NCI-H1417 (cell line): ENCODE results near the gene TNNT2.
A peak's percentile ranks its signal among the peaks of the same experiment; 100 is the strongest.

Experiments
- DNase-seq, 3 experiments: peaks; one replicate each; lab custom pipeline; 2025; lab: John Stamatoyannopoulos, UW

The TNNT2 gene

DNA sequence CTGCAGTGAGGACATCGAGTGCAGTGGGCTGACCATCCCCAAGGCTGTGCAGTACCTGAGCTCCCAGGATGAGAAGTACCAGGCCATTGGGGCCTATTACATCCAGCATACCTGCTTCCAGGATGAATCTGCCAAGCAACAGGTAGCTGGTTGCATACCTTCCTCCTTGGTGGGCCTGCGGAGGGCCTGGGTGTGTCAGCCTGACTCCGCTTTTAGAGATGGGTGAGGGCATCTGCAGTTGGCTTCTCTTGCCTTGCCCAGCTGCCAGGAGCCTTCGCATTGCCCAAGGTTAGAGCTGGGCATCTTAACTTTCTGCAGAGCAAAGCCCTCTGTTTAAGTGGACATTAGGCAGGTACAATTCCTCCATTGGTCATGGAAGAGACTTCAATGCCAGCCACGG is 60.9 kb downstream of the TNNT2 start:
- DNase-seq, result no peak

DNA sequence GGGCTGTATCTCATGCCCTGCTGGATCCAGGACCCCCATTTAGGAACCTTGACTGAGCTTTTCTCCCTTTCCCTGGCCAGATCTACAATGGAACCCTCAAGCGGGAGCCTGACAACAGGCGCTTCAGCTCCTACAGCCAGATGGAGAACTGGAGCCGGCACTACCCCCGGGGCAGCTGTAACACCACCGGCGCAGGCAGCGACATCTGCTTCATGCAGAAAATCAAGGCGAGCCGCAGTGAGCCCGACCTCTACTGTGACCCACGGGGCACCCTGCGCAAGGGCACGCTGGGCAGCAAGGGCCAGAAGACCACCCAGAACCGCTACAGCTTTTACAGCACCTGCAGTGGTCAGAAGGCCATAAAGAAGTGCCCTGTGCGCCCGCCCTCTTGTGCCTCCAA is 64.4 kb downstream of the TNNT2 start:
- no peak for DNase-seq

DNA sequence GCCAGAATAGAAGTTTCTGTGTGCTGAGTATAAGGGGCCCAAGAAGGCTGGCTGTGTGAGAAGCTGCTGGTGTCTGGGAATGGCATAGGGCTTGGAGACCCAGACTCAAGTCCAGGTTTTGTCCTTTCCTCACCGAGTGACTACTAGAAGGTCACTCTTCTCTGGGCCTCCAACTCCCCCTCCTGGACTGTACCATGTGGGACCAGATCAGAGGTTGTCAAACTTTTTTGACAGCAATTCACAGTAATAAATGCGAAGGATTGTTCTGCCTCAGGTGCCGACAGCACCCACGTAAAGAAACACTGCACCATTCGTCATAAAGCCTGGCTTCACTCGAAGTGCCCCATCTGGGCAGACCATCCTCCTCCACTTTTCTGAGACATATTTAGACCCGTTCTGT is 65.2 kb downstream of the TNNT2 start:
- DNase-seq, result no peak

DNA sequence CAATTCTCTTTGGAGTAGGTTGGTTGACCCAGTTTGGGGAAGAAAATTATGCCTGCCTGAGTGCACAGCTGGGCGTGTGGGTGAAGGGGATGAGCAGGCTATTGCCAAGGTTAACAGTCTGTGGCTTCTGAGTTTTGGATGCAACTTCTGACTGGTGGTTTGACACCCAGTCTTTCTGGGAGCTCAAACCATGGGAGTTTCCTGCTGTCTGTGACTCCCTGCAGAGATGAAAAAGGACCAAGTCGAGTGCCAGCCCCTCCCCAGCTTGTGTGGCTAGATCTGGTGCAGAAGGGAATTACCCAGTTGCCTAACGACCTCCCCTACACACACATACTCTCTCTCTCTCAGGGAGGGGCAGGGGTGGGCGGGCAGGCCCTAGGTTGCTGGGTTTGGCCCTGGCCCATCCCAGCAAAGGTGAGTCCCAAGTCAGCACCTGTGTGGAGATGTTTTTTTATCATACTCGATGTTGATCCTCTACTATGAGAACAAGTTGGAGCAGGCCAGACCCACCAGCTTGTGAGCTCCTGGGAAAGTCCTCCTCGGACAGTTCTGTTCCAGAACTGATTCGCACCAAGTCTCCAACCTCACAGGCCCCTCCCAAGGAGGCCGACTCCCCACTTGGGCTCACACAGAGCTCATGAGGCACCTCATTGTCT is 66.0 kb downstream of the TNNT2 start:
- peak in 1 of 3 experiments; percentile 27 for DNase-seq

DNA sequence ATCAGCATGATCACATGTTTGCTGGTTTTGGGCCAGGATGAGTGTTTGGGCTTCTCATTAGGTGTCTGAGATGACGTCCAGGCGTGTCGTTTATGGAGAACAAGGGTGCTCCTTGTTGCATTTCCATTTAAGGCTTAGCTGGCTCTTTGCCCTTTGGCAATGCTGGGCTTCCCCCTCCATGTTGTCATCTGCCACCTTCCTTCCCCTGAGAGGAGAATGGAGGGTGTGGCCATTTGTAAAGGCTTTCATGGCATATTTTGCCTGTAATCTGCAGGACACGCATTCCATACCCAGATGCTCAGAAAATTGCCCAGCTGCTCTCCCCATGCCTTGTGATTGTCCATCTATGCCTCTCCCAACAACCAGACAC is 66.5 kb downstream of the TNNT2 start:
- DNase-seq, result peak in 2 of 3 experiments; percentile 7 to 27

DNA sequence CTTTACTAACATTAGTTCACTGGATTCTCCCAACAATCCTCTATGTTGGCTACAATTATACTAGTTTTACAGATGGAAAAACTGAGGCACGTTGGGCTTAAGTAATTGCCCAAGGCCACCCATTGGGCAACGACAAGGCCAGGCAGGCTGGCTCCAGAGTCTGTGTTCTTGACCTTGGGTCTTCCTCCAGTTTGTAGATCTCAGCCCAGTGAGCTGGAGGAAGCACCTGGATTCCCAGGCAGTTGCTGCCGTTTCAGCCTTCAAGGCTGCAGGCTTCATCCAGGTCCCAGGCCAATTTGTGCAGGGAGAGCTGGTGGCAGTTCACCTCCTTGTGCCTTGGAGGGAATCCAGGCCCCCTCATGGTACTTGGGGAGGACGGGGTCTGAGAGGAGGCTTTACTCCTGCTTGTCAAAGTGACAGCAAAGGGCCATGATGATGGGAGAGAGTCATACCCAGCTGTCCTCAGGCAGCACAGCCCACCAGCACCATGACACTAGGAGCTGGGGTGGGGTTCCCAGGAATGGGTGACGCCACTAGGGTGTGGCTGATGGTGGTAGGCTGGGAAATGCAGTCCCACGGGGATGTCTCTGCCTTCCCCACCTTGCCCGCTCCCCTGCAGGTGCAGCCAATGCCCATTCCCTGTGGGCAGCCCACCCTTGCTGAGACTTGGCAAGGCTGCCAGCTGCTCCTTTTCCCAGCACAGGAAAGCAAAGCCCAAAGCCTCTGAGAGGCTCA is 67.1 kb downstream of the TNNT2 start:
- DNase-seq, result no peak

DNA sequence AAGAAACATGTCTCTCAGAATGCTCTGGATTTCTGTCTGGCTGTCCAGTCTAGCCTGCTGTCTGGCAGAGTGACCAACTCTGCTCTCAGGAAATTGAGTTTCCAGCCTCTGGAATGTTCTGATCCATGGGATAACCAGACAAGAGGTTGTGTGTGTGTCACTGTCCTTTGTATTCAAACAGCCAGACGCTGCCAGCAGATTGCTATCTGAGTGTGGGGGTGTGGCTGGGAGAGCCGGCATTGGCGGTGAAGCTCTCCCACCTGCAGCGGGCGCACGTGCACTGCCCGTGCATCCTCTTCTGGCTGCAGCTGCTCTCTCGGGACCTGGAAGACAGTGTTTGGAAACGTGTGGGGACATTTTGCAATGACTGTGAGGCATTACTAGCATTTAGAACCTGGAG is 68.1 kb downstream of the TNNT2 start:
- peak; percentile 73 to 85 (median 75) for DNase-seq
